ENCODE data around the gene ZSWIM3.

DNA sequence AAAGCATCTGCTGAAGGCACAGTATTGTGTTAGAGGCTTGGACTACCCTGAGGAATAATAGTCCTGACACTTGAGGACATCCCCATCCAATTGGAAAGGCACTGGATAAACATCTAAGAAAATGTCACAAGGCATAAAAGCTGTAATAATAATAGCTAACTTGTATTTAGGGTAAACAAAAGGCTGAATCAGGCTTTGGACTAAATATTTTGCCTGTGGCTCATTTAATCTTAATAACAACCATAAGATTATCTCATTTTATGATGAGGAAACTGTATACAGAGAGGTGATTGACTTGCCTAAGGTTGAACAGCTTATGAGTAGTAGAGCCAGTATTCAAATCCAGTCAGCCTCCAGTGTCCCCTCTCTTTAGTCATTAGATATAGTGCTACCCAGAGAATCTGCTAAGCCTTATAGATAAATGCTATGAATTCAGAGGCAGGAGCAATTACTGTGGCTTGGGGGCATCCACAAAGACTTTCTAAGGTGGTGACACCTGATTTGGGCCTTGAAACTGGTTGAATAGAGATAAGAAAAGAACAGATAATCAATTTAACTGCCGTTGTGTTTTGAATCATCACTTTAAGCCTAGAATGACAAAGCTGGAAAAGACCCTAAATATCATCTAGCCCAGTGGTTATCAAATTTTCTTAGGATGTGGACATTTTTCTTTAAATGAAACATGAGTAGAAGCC is 16.1 kb downstream of the ZSWIM3 start:
- TF ChIP-seq EZH2 (IDR thresholded peaks at IDR 0.05; ENCODE audit: low read depth, low read length, severe bottlenecking) (no peak), TEAD4 (IDR thresholded peaks at IDR 0.05; ENCODE audit: low read depth, low read length) (no peak), POLR2A (IDR thresholded peaks at IDR 0.05; ENCODE audit: control extremely low read depth in 1 of 2, low read depth in 2 of 2, low read length in 2 of 2) (no peak), CTCF (IDR thresholded peaks at IDR 0.05; ENCODE audit: control extremely low read depth in 1 of 3, insufficient read depth in 1 of 3, low read depth in 1 of 3, low read length in 3 of 3) (no peak), RAD21 (IDR thresholded peaks at IDR 0.05 in 1 of 2, conservative IDR thresholded peaks at IDR 0.05 in 1 of 2; ENCODE audit: low read depth in 2 of 2, low read length in 2 of 2) (no peak), JUND (IDR thresholded peaks at IDR 0.05; ENCODE audit: low read length) (no peak), SP2 (IDR thresholded peaks at IDR 0.05; ENCODE audit: low read length) (no peak), HDAC6 (IDR thresholded peaks at IDR 0.05; ENCODE audit: low read depth, low read length) (no peak), TAF1 (IDR thresholded peaks at IDR 0.05; ENCODE audit: low read depth, low read length) (no peak)
- TF ChIP-seq, protein P1, sequence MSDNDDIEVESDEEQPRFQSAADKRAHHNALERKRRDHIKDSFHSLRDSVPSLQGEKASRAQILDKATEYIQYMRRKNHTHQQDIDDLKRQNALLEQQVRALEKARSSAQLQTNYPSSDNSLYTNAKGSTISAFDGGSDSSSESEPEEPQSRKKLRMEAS (IDR thresholded peaks at IDR 0.05): no peak
